WI38 (cell line): Measurements from ENCODE around the gene ARHGAP11A.

Source experiments
- H3K4me3 ChIP-seq: 2 replicates; pipeline ENCODE4 v1.5.1; 2011; ENCODE audit warnings: low read depth, mild to moderate bottlenecking, control low read depth, low read length
- CTCF ChIP-seq: IDR thresholded peaks from 2 replicates; pipeline ENCODE4 v1.5.1; 2012; ENCODE audit warnings: low read depth, mild to moderate bottlenecking, control low read depth, low read length

Gene ARHGAP11A

GRCh38 chr15:32685576-32685975, 70.3 kb downstream of the ARHGAP11A start:
- H3K4me3 ChIP-seq: no peak overlapping the region
- no peak for TF ChIP-seq CTCF

- TF ChIP-seq CTCF: no peak
- no peak overlapping the region for H3K4me3 ChIP-seq
Observed at GRCh38 chr15:32687556-32687955, 72.3 kb downstream of the ARHGAP11A start.

- no peak for TF ChIP-seq CTCF
- H3K4me3 ChIP-seq: no peak overlapping the region
Observed at GRCh38 chr15:32688151-32688639, 72.9 kb downstream of the ARHGAP11A start.
